ENCODE results near the gene TNP2.

DNA sequence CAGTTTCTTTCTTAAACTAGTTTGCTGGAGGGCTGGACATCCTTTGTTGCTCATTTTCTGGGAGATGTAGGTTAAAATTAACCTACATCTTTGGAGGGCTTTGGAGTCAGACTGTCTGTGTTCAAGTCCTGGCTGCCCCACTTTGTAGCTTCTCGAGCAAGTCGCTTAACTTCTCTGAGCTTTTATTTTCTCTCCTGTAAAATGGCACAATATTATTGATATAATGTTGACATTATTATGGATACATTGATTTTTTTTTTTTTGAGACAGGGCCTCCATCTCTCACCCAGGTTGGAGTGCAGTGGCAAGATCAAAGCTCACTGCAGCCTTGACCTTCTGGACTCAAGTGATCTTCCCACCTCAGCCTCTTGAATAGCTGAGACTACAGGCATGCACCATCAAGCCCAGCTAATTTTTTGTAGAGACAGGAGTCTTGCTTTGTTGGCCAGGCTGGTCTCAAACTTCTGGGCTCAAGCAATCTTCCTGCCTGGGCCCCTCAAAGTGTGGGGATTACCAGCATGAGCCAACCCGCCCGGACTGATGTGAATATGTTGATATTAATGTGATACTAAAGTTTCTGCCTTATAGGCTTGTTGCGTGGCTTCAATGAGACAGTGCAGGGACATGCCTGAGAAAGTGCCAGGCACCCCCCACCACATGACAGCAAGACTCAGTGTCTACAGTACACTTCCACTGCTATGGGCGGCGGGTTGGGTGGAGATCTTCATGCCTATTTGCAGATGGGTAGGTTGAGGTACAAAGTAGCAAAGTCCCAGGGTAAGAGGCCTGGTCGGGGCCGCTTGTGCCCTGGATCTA is 44.6 kb upstream of the TNP2 start:
- TF ChIP-seq SP1 (IDR thresholded peaks at IDR 0.05) (no peak), ZNF384 (IDR thresholded peaks at IDR 0.05) (no peak), L3MBTL2 (conservative IDR thresholded peaks at IDR 0.05) (no peak), BHLHE40 (IDR thresholded peaks at IDR 0.05; ENCODE audit: borderline replicate concordance) (no peak), FOXM1 (IDR thresholded peaks at IDR 0.05; ENCODE audit: borderline replicate concordance) (no peak), CTBP1 (IDR thresholded peaks at IDR 0.05; ENCODE audit: borderline replicate concordance) (no peak)

Data from HEK293T (cell line).